Muscle of leg (tissue), 11 donors: Measurements from ENCODE around the gene SMARCC1. TPM values are rescaled to one million over a fixed set of nuclear protein-coding genes. Genes with fewer than 3 reads are reported as not detected.

Experiments
- DNase-seq: peaks from one replicate; pipeline ENCODE4 v3.0.0; 2013
- H3K27ac ChIP-seq: one replicate; pipeline ENCODE4 v1.5.1; 2013; ENCODE audit warnings: mild to moderate bottlenecking, low read length, control low read depth
- H3K27me3 ChIP-seq: one replicate; pipeline ENCODE4 v1.6.1; 2013; ENCODE audit warnings: low read length; ENCODE audit not compliant: control insufficient read depth, insufficient read depth
- H3K36me3 ChIP-seq: one replicate; pipeline ENCODE4 v1.6.1; 2013; ENCODE audit warnings: low read length; ENCODE audit not compliant: control insufficient read depth, insufficient read depth
- H3K4me1 ChIP-seq: one replicate; pipeline ENCODE4 v1.6.1; 2013; ENCODE audit warnings: low read length; ENCODE audit not compliant: control insufficient read depth, insufficient read depth
- H3K4me3 ChIP-seq: one replicate; pipeline ENCODE4 v1.5.1; 2013; ENCODE audit warnings: low read length, control low read depth
- H3K9me3 ChIP-seq: replicated peaks from 2 replicates; pipeline ENCODE4 v1.6.1; 2013; ENCODE audit warnings: low read depth, low read length; ENCODE audit not compliant: control insufficient read depth
- WGBS: methylation state at CpG from one replicate; pipeline ENCODE4 v1.1.5; 2013; ENCODE audit warnings: missing lambda C conversion rate; ENCODE audit not compliant: insufficient coverage; 5-methylcytosine and 5-hydroxymethylcytosine counted together
- polyA plus RNA-seq, 8 donors: library from polyadenylated mRNA; unstranded; fragments of 120-200 nt; gene quantifications; one replicate each; pipeline versions ENCODE4 v1.2.1 to v1.2.3, GENCODE V29; 2013; ENCODE audit warnings: inconsistent platforms in 1 of 8, low replicate concordance in 1 of 8; ENCODE audit not compliant: insufficient read length in 8 of 8, insufficient read depth in 1 of 8
- total RNA-seq: library from RNA; stranded (reverse); fragments of 120-200 nt; gene quantifications from one replicate; pipeline ENCODE4 v1.2.4, GENCODE V29; 2013

The SMARCC1 gene
- total and polyA plus RNA-seq, 9 donors = 35.5 to 73.0 (median 60.0) TPM

DNA sequence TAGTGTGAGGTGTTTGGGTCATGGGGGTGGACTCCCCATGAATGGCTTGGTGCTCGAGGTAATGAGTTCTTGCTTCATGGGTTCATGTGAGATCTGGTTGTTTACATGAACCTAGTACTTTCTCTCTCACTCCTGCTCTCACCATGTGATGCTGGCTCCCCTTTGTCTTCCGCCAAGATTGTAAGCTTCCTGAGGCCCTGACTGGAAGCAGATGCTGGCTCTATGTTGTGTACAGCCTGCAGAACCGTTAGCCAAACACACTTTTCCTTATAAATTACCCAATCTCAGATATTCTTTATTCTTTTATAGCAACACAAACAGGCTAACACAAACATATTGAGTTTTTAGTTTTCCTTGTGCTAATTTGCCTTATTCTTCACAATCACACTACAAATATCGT lies 199.9 kb downstream of the SMARCC1 start:
- H3K27me3 ChIP-seq = peaks cover 25% of the 10 kb centered on the region
- WGBS = 75% methylated on average over 2 of the region's 4 CpGs
- peaks cover 12% of the 10 kb centered on the region for H3K4me1 ChIP-seq
- H3K4me3 ChIP-seq = no peak overlapping the region
- no peaks in the 10 kb centered on the region for H3K9me3 ChIP-seq
- no peak overlapping the region for H3K27ac ChIP-seq
- no peak for DNase-seq
- peaks cover 18% of the 10 kb centered on the region for H3K36me3 ChIP-seq

GRCh38 chr3:47581422-47581821 lies 200.3 kb downstream of the SMARCC1 start:
- DNase-seq = no peak
- Histone ChIP-seq H3K4me1 (peaks cover 12% of the 10 kb centered on the region), H3K27me3 (peaks cover 28% of the 10 kb centered on the region), H3K27ac (no peak overlapping the region), H3K9me3 (no peaks in the 10 kb centered on the region), H3K36me3 (peaks cover 15% of the 10 kb centered on the region), H3K4me3 (no peak overlapping the region)
- 72% methylated on average over 5 of the region's 5 CpGs for WGBS

GRCh38 chr3:47580481-47580880 lies 201.2 kb downstream of the SMARCC1 start:
- Histone ChIP-seq H3K27me3 (peaks cover 28% of the 10 kb centered on the region), H3K27ac (no peak overlapping the region), H3K36me3 (peaks cover 11% of the 10 kb centered on the region), H3K4me3 (no peak overlapping the region), H3K9me3 (no peaks in the 10 kb centered on the region), H3K4me1 (peaks cover 12% of the 10 kb centered on the region)
- DNase-seq = no peak
- WGBS = 60% methylated on average over 1 of the region's 4 CpGs

- peaks cover 12% of the 10 kb centered on the region for H3K4me1 ChIP-seq
- no peak overlapping the region for H3K27ac ChIP-seq
- no peaks in the 10 kb centered on the region for H3K9me3 ChIP-seq
- H3K4me3 ChIP-seq = no peak overlapping the region
- H3K36me3 ChIP-seq = peaks cover 5% of the 10 kb centered on the region
- DNase-seq = no peak
- H3K27me3 ChIP-seq = peaks cover 28% of the 10 kb centered on the region
- 91% methylated on average over 2 of the region's 2 CpGs for WGBS
Measured at GRCh38 chr3:47579875-47580274, 201.8 kb downstream of the SMARCC1 start.

- peaks cover 13% of the 10 kb centered on the region for H3K4me1 ChIP-seq
- DNase-seq = peak; percentile 28
- no peaks in the 10 kb centered on the region for H3K9me3 ChIP-seq
- no peaks in the 10 kb centered on the region for H3K36me3 ChIP-seq
- WGBS = 2% methylated on average over 120 of the region's 121 CpGs
- peak within 1 kb of the TSS; percentile 43 for H3K4me3 ChIP-seq
- H3K27ac ChIP-seq = no peak within 1 kb of the TSS
- peaks cover 28% of the 10 kb centered on the region for H3K27me3 ChIP-seq
Measured at GRCh38 chr3:47578691-47579632, 202.7 kb downstream of the SMARCC1 start, which contains the start of gene CSPG5. CSPG5 (minus strand) TSS chr3:47578865; CDS start chr3:47578693, 172 bp downstream.

GRCh38 chr3:47578119-47578632 lies 203.5 kb downstream of the SMARCC1 start:
- under 1% methylated on average over 45 of the region's 57 CpGs for WGBS
- Histone ChIP-seq H3K27me3 (peaks cover 28% of the 10 kb centered on the region), H3K9me3 (no peaks in the 10 kb centered on the region), H3K4me1 (peaks cover 19% of the 10 kb centered on the region), H3K36me3 (no peaks in the 10 kb centered on the region), H3K4me3 (peak overlapping the region; percentile 43), H3K27ac (no peak overlapping the region)
- peak; percentile 36 for DNase-seq

DNA sequence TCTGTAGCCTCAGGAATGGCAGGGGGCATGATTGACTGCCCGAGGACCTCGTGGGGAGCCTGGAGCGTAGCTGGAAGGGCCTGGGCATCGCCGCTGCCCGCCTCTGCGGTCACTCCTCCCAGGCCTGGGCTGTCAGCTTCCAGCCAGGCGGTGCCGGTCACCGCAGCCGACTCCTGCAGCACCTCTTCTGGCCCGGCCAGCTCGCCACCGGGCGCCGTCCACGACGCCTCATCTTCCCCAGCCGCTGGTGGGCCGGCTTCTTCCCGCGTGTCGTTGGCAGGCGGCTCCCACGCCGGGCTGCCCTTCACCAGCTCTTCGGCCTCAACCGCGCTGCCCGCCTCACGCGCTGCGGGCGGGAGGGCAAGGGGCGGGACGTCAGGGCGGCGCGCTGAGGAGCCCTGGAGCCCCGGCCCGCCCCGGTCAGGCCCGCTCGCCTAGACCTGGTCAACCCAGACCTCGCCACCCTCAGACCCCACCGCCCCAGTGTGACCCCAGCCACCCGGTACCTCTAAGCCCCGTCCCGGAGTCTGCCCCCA lies 204.0 kb downstream of the SMARCC1 start:
- H3K27ac ChIP-seq = no peak overlapping the region
- no peak for DNase-seq
- WGBS = 2% methylated on average over 49 of the region's 49 CpGs
- peaks cover 28% of the 10 kb centered on the region for H3K27me3 ChIP-seq
- H3K9me3 ChIP-seq = no peaks in the 10 kb centered on the region
- H3K36me3 ChIP-seq = no peaks in the 10 kb centered on the region
- H3K4me3 ChIP-seq = peak overlapping the region; percentile 43
- H3K4me1 ChIP-seq = peaks cover 19% of the 10 kb centered on the region

DNA sequence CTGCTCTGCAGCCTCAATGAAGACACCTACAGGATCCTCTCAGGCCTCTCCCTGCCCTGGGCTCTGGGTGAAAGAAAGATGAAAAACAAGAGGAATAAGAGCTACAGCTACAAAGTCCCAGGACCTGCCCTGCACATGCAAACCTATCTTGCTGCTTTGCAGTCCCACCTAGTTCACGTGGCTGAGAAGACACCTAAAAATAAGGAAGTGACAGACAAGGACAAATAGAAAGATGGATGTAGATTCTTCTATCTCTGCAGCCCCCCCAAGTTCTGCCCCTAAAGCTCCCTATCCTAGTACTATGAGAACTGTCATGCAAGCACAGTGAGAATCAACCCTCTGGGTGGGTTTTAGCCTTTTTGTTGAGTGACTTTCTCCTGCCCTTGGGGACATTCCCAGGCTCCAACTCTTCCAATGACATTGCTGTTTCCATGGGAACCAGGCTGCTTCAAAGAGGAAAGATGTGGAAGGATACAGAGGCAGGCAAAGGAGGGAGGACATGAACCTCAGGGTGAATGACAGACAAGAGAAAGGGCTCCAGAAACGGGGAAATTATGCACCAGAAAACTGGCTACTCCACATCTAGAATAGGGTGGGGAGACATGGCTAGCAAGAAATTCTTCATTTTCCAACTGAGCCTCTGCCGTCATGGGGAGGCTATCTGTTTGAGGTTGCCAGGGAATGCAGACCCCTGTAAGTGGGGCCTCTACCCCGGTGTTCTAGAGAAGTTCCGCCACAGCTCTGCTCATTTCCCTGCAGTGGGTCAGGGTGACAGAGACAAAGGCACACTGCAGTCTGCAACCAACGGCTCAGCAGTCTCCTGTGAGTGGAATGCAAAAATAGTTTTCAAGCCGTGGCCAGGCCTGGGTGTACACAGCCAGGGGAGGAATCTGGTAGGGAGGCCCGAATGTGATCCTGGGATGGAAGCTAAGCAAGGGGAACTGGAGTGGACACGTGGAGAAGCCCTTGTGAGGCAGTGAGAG lies 208.2 kb downstream of the SMARCC1 start:
- no peaks in the 10 kb centered on the region for H3K36me3 ChIP-seq
- H3K9me3 ChIP-seq = no peaks in the 10 kb centered on the region
- no peak overlapping the region for H3K4me3 ChIP-seq
- peaks cover 15% of the 10 kb centered on the region for H3K27me3 ChIP-seq
- no peak for DNase-seq
- H3K27ac ChIP-seq = no peak overlapping the region
- H3K4me1 ChIP-seq = peaks cover 33% of the 10 kb centered on the region
- WGBS = 38% methylated on average over 7 of the region's 9 CpGs

DNA sequence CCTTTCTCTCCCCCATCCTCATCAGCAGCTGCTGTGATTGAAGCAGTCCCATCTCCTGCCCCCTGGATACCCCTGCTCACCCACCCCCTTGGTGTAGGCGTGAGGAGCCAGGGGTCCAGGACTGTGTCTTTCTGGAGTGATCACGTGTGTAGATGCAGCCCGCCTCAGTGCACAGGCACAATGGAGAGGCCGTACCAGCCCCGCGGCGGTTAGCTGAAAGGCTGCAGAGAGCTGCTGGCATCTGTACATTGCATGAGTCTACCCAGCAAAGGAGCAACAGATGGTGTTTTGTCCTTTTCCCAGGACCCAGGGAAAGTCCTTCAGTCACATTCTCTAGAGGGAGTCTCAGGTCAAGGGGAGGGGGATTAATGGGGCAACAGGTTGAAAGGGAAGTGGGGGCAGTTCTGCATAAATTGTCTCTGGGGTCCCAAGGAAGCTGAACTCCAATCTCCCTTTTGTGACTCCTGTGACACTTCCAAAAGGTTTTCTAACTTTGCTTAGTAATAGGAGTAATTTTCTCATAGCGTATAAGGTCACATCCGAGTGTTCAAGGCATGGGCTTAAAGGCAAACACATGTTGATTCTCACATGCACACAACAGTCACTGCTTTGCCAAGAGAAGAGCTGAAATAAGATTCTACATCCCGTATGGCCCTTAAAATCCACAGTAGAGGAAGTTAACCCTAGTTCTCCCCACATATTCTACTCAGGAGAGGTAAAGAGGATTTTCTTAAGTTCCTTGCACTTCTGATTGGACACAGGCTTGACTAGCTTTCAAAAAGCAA lies 210.1 kb downstream of the SMARCC1 start:
- no peaks in the 10 kb centered on the region for H3K36me3 ChIP-seq
- H3K4me3 ChIP-seq = no peak overlapping the region
- peak; percentile 77 for DNase-seq
- WGBS = 32% methylated on average over 7 of the region's 10 CpGs
- H3K4me1 ChIP-seq = peaks cover 26% of the 10 kb centered on the region
- H3K27ac ChIP-seq = peak overlapping the region; percentile 3
- peaks cover 4% of the 10 kb centered on the region for H3K27me3 ChIP-seq
- no peaks in the 10 kb centered on the region for H3K9me3 ChIP-seq
